GM12892 (cell line): ENCODE data around the gene CDC42BPB.

ENCODE experiments used
- POLR2A ChIP-seq: IDR thresholded peaks from 2 replicates; pipeline ENCODE4 v1.6.1; 2011; ENCODE audit warnings: low read depth, low read length, control low read depth
- TAF1 ChIP-seq: IDR thresholded peaks from 2 replicates; pipeline ENCODE4 v1.6.1; 2011; ENCODE audit warnings: low read depth, mild to moderate bottlenecking, control low read depth, low read length, borderline replicate concordance

DNA sequence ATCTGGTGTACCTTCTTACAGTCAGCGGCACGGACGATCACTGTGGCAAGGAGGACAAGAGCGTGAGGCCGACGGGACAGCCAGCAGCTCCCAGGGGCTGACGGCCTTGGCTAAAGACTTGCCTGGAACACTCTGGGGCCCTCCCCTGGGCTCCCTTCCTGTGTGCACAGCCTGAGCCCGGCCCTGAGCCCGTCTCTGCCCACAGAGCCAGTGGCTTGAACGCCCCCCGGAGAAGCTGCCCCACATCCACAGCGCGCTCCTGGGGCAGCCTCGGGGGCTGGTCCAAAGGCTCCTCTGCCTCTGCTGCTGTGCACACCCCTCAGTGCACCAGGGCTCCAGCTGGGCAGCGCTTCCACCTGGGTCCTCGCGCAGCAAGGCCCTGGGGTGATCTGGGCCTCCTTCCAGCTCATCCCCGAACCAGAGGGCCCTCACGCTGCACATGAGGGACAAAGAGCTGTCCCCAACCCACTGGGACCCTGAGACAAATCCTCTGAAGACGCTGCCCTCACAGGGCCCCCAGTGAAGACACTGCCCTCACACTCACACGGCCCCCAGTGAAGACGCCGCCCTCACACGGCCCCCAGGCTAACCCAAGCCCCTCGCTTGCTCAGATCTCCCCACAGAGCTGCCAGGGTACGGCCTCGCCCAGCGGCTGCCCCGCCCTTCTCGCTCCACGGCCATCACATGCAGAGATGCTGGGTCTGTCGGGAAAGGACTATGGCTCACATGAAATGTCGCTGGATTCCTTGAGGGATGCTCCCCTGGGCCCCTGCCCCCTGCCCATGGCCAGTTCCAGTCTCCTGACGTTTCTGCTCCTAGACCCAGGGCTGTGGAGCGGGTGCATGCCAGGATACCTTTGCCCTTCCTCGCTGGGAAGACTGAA lies 112.7 kb downstream of the CDC42BPB start:
- no peak for TF ChIP-seq TAF1
- TF ChIP-seq POLR2A = no peak
